Epithelial cell of esophagus (primary cell): ENCODE results near the gene TRNT1.

ENCODE experiments used
- DNase-seq: peaks from one replicate; pipeline ENCODE4 v3.0.0; 2010; ENCODE audit warnings: low read depth
- H3K4me3 ChIP-seq: 2 replicates; pipeline ENCODE4 v1.5.1; 2011; ENCODE audit warnings: mild to moderate bottlenecking, low read length, control low read depth
- CTCF ChIP-seq: IDR thresholded peaks from 2 replicates; pipeline ENCODE4 v1.5.1; 2011; ENCODE audit warnings: low read depth, mild to moderate bottlenecking, low read length, control low read depth, inconsistent platforms; ENCODE audit not compliant: insufficient read depth; ENCODE audit errors: missing control alignments

The TRNT1 gene

GRCh38 chr3:3172627-3173026 lies 45.9 kb downstream of the TRNT1 start:
- no peak overlapping the region for H3K4me3 ChIP-seq
- DNase-seq, result no peak
- TF ChIP-seq CTCF, result no peak

- H3K4me3 ChIP-seq, result peak overlapping the region; percentile 95
- DNase-seq, result peak; percentile 40
- no peak for TF ChIP-seq CTCF
Measured at GRCh38 chr3:3177861-3178497, 51.2 kb downstream of the TRNT1 start.

- no peak for DNase-seq
- H3K4me3 ChIP-seq, result peak overlapping the region; percentile 95
- TF ChIP-seq CTCF, result no peak
Measured at GRCh38 chr3:3178498-3179328, 52.0 kb downstream of the TRNT1 start.

- peak within 1 kb of the TSS; percentile 95 for H3K4me3 ChIP-seq
- peak; percentile 67 for TF ChIP-seq CTCF
- peak; percentile 87 for DNase-seq
Measured at GRCh38 chr3:3179407-3180094, 52.8 kb downstream of the TRNT1 start, which contains the start of gene CRBN. Gene CRBN (minus strand): TSS chr3:3179691. CDS start chr3:3179687, 4 bp downstream.

- TF ChIP-seq CTCF, result no peak
- DNase-seq, result no peak
Measured at GRCh38 chr3:3180456-3180855, 53.7 kb downstream of the TRNT1 start.

GRCh38 chr3:3184876-3185275 lies 58.1 kb downstream of the TRNT1 start:
- no peak overlapping the region for H3K4me3 ChIP-seq
- no peak for TF ChIP-seq CTCF
- DNase-seq, result no peak

More at GRCh38 chr3:3180456-3180855, 53.7 kb downstream of the TRNT1 start:
- no peak overlapping the region for H3K4me3 ChIP-seq
